GM18526 (cell line): ENCODE results near the gene NUP214.

Experiments used
- POLR2A ChIP-seq: IDR thresholded peaks from 3 replicates; pipeline ENCODE4 v1.6.1; 2011; ENCODE audit not compliant: insufficient read length; ENCODE audit errors: extremely low read depth

NUP214 gene

GRCh38 chr9:131262327-131263032, 137.1 kb downstream of the NUP214 start:
- TF ChIP-seq POLR2A = no peak

GRCh38 chr9:131263701-131264100, 138.3 kb downstream of the NUP214 start:
- TF ChIP-seq POLR2A = no peak

GRCh38 chr9:131264231-131264630, 138.8 kb downstream of the NUP214 start:
- TF ChIP-seq POLR2A = no peak

- no peak for TF ChIP-seq POLR2A
Measured at GRCh38 chr9:131266266-131267229, 141.2 kb downstream of the NUP214 start.

GRCh38 chr9:131270171-131271015, 145.0 kb downstream of the NUP214 start:
- peak; percentile 48 for TF ChIP-seq POLR2A

- TF ChIP-seq POLR2A = no peak
Measured at GRCh38 chr9:131271506-131271931, 146.1 kb downstream of the NUP214 start.

GRCh38 chr9:131272212-131272611, 146.8 kb downstream of the NUP214 start:
- no peak for TF ChIP-seq POLR2A

GRCh38 chr9:131273146-131273855, 147.9 kb downstream of the NUP214 start:
- TF ChIP-seq POLR2A = no peak

GRCh38 chr9:131273856-131274673, 148.7 kb downstream of the NUP214 start:
- no peak for TF ChIP-seq POLR2A

- no peak for TF ChIP-seq POLR2A
Measured at GRCh38 chr9:131274674-131275331, 149.4 kb downstream of the NUP214 start.

GRCh38 chr9:131275332-131276093, 150.1 kb downstream of the NUP214 start:
- peak; percentile 44 for TF ChIP-seq POLR2A

GRCh38 chr9:131276094-131276888, 150.9 kb downstream of the NUP214 start, which contains the start of gene FAM78A:
TSS of gene FAM78A (minus strand) at chr9:131276510. CDS start at chr9:131276179, 331 bp downstream.
- peak; percentile 11 for TF ChIP-seq POLR2A
